ENCODE data around the gene CD83.

DNA sequence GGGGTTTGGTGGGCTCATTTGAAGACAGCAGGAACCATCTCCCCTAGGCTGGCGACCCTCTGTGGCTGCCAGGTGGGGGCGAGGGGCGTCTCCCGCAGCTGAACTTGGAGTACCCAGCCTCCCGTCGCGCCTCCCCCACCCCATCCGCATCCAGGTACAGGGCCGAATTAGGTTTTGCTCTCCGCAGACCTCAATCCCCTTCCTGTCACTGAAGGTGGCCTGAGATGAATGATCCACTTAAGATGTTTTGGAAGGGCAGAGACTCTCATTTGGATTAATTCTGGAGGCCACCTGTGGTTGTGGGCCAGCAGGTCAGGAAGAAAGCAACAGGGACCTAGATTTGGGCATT is 493 bp downstream of the CD83 start:
- TF ChIP-seq SIN3A (conservative IDR thresholded peaks at IDR 0.05 in 1 of 2, IDR thresholded peaks at IDR 0.05 in 1 of 2; ENCODE audit: low read depth in 1 of 2, low read length in 2 of 2) (peak in 1 of 2 experiments; percentile 48; a peak in 1 of 4 replicates), YY1 (IDR thresholded peaks at IDR 0.05; ENCODE audit: low read depth, low read length) (no peak), CTCF (IDR thresholded peaks at IDR 0.05; ENCODE audit: control extremely low read depth in 1 of 3, insufficient read depth in 1 of 3, low read depth in 1 of 3, low read length in 3 of 3) (no peak), SRF (IDR thresholded peaks at IDR 0.05; ENCODE audit: low read depth, low read length) (no peak), PHF8 (conservative IDR thresholded peaks at IDR 0.05; ENCODE audit: low read depth, low read length) (no peak), TEAD4 (IDR thresholded peaks at IDR 0.05; ENCODE audit: low read depth, low read length) (no peak), ATF2 (IDR thresholded peaks at IDR 0.05; ENCODE audit: low read length) (no peak), POLR2AphosphoS5 (IDR thresholded peaks at IDR 0.05; ENCODE audit: low read depth, low read length) (no peak), ATF3 (IDR thresholded peaks at IDR 0.05; ENCODE audit: insufficient read depth, low read depth, low read length) (no peak)
